Thoracic aorta (tissue), 2 donors: ENCODE measurements around the gene AHNAK. TPM values are rescaled to one million over a fixed set of nuclear protein-coding genes. Genes with fewer than 3 reads are reported as not detected.

Experiments
- ATAC-seq: fragments of 150-250 bp; one replicate; pipeline ENCODE4 v1.8.0; 2017; ENCODE audit warnings: low read depth; ENCODE audit not compliant: insufficient number of reproducible peaks, low FRiP score
- DNase-seq: peaks from one replicate; pipeline ENCODE4 v3.0.0-alpha.2; 2020; ENCODE audit warnings: low spot score
- H3K27ac ChIP-seq, 2 donors: fragments of 200-600 bp; sonication (generic); 1 replicate in 1 of 2; 2 replicates in 1 of 2; pipeline ENCODE4 v1.5.1; 2016; ENCODE audit warnings: mild to moderate bottlenecking in 2 of 2, moderate library complexity in 2 of 2
- H3K27me3 ChIP-seq: fragments of 200-600 bp; sonication (generic); replicated peaks from 2 replicates; pipeline ENCODE4 v1.6.0; 2016; ENCODE audit warnings: mild to moderate bottlenecking; ENCODE audit not compliant: insufficient read depth
- H3K36me3 ChIP-seq: fragments of 200-600 bp; sonication (generic); one replicate; pipeline ENCODE4 v1.5.1; 2016
- H3K4me1 ChIP-seq, 2 donors: fragments of 200-600 bp; sonication (generic); 1 replicate in 1 of 2; 2 replicates in 1 of 2; pipeline versions ENCODE4 v1.5.1 to v1.6.0; 2016; ENCODE audit warnings: low read depth in 2 of 2, mild to moderate bottlenecking in 1 of 2; ENCODE audit not compliant: control insufficient read depth in 1 of 2
- H3K4me3 ChIP-seq: fragments of 200-600 bp; sonication (generic); 2 replicates; pipeline ENCODE4 v1.5.1; 2016; ENCODE audit warnings: mild to moderate bottlenecking
- H3K9me3 ChIP-seq: fragments of 200-600 bp; sonication (generic); 2 replicates; pipeline ENCODE4 v1.5.1; 2016
- total RNA-seq, 2 donors: library from RNA; depleted of rRNA; stranded (reverse); fragments of >200 nt; gene quantifications; one replicate each; pipeline versions ENCODE4 v1.1.0 to v1.2.3, GENCODE V29; 2016
- TF ChIP-seq, protein P1 (sequence below): fragments of 200-600 bp; sonication (generic); IDR thresholded peaks from one replicate; pipeline ENCODE4 v1.5.1; 2019; ENCODE audit warnings: antibody characterized with exemption

AHNAK gene
- total RNA-seq, 2 donors from 2014 or later, result 1,009 to 1,046 TPM

DNA sequence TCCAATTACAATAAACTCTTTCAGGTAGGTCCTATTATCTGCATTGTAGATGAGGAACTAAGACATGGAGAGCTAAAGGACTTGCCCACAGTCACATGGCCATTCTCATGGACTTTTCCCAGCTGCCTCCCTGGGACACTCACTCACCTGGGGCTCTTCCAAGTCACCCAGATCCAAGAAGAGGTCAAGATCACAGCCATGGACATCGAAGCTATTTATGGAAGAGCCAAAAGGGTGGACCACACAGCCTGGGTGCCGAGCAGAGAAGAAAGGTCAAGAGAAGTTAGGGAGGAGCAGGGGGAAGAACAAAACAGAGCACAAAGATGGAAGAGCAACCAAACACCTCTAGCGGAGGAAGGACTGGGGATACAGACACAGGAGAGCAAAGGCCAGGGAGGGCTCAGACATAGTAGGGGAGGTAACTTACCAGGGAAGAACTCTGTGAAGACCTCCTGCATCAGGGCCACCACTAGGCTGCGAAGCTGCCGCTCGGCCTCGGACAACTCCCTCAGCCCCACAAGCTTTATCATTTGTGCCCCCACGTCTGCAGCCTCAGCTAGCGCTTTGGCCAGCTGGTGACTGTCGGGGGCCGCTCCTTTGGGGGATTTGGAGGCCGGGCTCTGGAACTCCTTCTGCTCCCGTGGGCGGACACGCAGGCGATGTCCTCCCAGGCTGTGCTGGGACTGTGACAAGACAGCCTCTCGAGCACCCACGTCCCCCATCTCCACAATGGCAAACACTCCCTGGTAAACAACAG, 34.5 kb upstream of the AHNAK start:
- Histone ChIP-seq H3K36me3 (peaks cover 17% of the 10 kb centered on the region), H3K4me1 (peaks cover 0 to 4% of the 10 kb centered on the region in 2 donors), H3K27ac (no peak overlapping the region), H3K4me3 (no peak overlapping the region), H3K9me3 (no peaks in the 10 kb centered on the region), H3K27me3 (no peaks in the 10 kb centered on the region)
- DNase-seq, result no peak
- TF ChIP-seq, protein P1, sequence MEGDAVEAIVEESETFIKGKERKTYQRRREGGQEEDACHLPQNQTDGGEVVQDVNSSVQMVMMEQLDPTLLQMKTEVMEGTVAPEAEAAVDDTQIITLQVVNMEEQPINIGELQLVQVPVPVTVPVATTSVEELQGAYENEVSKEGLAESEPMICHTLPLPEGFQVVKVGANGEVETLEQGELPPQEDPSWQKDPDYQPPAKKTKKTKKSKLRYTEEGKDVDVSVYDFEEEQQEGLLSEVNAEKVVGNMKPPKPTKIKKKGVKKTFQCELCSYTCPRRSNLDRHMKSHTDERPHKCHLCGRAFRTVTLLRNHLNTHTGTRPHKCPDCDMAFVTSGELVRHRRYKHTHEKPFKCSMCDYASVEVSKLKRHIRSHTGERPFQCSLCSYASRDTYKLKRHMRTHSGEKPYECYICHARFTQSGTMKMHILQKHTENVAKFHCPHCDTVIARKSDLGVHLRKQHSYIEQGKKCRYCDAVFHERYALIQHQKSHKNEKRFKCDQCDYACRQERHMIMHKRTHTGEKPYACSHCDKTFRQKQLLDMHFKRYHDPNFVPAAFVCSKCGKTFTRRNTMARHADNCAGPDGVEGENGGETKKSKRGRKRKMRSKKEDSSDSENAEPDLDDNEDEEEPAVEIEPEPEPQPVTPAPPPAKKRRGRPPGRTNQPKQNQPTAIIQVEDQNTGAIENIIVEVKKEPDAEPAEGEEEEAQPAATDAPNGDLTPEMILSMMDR, result no peak
- ATAC-seq, result no peak

DNA sequence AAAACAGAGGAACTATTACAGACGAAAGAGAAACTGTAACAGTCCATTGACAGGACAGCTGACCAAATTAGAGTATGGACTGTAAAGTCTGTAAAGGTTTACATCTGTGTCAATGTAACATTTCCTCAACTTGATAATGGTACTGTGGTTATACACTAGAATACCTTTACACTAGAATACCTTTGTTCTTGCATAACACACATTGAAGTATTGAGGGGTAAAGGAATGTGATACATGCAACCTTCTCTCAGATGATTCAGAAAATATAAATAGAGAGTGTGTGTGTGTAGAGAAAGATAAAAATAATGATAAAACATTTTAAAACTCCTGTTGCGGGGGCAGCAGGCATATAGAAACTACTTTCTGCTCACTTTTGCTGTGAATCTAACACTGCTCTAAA, 32.6 kb upstream of the AHNAK start:
- no peaks in the 10 kb centered on the region for H3K9me3 ChIP-seq
- TF ChIP-seq, protein P1, result no peak
- H3K4me1 ChIP-seq, result peaks cover 14 to 20% of the 10 kb centered on the region in 2 donors
- peaks cover 12% of the 10 kb centered on the region for H3K36me3 ChIP-seq
- DNase-seq (no peak), ATAC-seq (no peak)
- H3K4me3 ChIP-seq, result no peak overlapping the region
- no peak overlapping the region for H3K27ac ChIP-seq
- no peaks in the 10 kb centered on the region for H3K27me3 ChIP-seq

DNA sequence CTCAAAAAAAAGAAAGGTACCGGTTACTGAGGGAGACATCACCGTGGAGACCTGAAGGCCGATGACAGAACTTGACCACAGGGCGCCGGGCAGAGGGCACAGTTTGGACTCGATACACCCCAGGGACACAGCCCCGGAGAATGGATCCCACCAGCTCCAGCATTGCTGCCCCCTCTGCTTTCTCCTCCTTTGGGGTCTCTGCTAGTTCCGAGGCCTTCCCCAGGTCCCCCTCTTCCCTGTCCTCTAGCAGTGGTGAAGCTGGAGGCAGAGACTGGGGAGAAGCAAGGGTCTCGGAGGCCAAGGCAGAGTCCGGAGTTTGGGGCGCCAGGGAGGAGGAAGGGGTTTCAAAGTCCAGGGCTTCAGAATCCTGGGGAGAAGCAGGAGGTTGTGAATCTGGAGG, 31.9 kb upstream of the AHNAK start:
- no peak overlapping the region for H3K4me3 ChIP-seq
- no peak overlapping the region for H3K27ac ChIP-seq
- H3K27me3 ChIP-seq, result no peaks in the 10 kb centered on the region
- ATAC-seq (no peak), DNase-seq (no peak)
- TF ChIP-seq, protein P1, result no peak
- H3K4me1 ChIP-seq, result peaks cover 14 to 20% of the 10 kb centered on the region in 2 donors
- no peaks in the 10 kb centered on the region for H3K9me3 ChIP-seq
- peaks cover 12% of the 10 kb centered on the region for H3K36me3 ChIP-seq

DNA sequence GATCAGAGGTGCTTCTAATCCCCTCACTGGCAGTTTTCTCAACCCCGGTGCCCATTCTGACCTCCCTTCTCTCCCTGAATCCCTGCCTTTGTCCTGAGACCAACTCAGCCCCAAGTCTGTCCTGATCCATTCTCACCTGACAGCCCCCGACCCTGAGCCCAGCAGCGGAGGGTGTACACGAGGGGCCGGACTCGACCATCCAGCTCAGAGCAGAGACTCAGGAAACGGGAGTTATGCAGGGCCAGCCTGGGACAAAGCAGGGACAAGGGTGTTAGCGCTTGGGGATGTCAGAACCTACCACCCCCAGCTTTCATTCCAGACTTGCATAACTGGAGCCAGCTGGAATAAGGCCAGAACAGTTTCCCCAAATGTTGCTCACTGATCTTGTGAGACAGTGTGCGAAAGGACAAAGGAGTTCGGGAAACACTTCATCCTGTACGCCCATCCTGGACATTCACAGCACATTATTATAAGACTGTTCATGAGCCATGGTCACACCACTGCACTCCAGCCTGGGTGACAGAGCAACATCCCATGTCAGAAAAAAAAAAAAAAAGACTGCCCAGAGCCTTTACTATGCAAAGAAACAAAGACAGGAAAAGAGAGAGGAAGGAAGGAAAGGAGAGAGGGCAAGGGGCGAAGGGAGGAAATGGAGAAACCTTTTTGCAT, 30.6 kb upstream of the AHNAK start:
- Histone ChIP-seq H3K36me3 (peaks cover 12% of the 10 kb centered on the region), H3K4me3 (no peak overlapping the region), H3K27me3 (no peaks in the 10 kb centered on the region), H3K27ac (no peak overlapping the region), H3K4me1 (peaks cover 19 to 31% of the 10 kb centered on the region in 2 donors), H3K9me3 (no peaks in the 10 kb centered on the region)
- TF ChIP-seq, protein P1, result no peak
- ATAC-seq (no peak), DNase-seq (no peak)

DNA sequence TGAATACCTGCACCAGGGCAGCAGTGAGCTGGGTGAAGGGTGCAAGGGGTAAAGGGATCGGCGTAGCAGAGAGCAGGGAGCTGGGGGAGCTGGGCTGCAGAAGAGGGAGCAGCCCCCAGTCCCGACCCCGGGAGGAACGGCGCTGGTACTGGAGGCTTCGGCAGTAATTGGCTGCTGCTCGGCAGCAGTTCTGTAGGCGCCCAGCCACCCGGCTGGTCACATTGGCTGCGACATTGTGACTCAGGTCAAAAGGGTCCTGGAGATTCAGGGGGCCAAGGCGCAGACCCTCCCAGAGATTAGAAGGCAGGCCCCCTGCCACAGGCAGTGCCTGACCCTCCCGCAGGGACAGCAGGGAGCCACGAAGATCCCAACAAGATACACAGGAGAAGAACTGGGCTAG, 29.2 kb upstream of the AHNAK start:
- Histone ChIP-seq H3K9me3 (no peaks in the 10 kb centered on the region), H3K27me3 (no peaks in the 10 kb centered on the region), H3K4me1 (peaks cover 19 to 40% of the 10 kb centered on the region in 2 donors), H3K36me3 (peaks cover 25% of the 10 kb centered on the region), H3K4me3 (peak overlapping the region; percentile 94), H3K27ac (peak overlapping the region; percentile 90 to 94)
- TF ChIP-seq, protein P1, result no peak
- ATAC-seq (no peak), DNase-seq (no peak)
